T-cell (primary cell): ENCODE results near the gene ACSL1. TPM values are rescaled to one million over a fixed set of nuclear protein-coding genes. Genes with fewer than 3 reads are reported as not detected.
A peak's percentile ranks its signal among the peaks of the same experiment; 100 is the strongest.

Experiments used
- ATAC-seq, 4 experiments: fragments of 200-7000 bp in 3 of 4; fragments of 150-1000 bp in 1 of 4; cut with Tn5 transposase; replicated peaks in 1 of 4; 1 replicate in 3 of 4; 2 replicates in 1 of 4; pipeline ENCODE4 v1.10.0; 2021; ENCODE audit warnings: moderate library complexity in 3 of 4, mild to moderate bottlenecking in 2 of 4, moderate number of reproducible peaks in 1 of 4
- CTCF ChIA-PET, 2 donors: fragments of 300-600 bp; sonication (Branson Sonifier 250); formaldehyde crosslinking; loops; one replicate each; lab custom pipeline; 2022; ENCODE audit warnings: antibody characterized with exemption in 2 of 2; lab: Charles Lee
- POLR2A ChIA-PET, 2 donors: fragments of 300-600 bp; sonication (Branson Sonifier 250); formaldehyde crosslinking; loops; one replicate each; lab custom pipeline; 2022; ENCODE audit warnings: antibody characterized with exemption in 2 of 2; lab: Charles Lee
- DNase-seq, 35 experiments: peaks; one replicate each; pipeline versions ENCODE4 v3.0.0 to v3.0.0-alpha.2; 2013 to 2023
- H3K27ac ChIP-seq: one replicate; pipeline ENCODE4 v1.5.1; 2013; ENCODE audit warnings: low read length
- H3K27me3 ChIP-seq, 2 experiments: replicated peaks in 1 of 2; 1 replicate in 1 of 2; 2 replicates in 1 of 2; pipeline versions ENCODE4 v1.6.1 to v1.7.0; 2013; ENCODE audit warnings: low read length in 1 of 2, mixed read lengths in 1 of 2; ENCODE audit not compliant: control insufficient read depth in 2 of 2, insufficient read depth in 2 of 2; ENCODE audit errors: extremely low read depth in 1 of 2
- H3K36me3 ChIP-seq, 2 donors: 1 replicate in 1 of 2; 2 replicates in 1 of 2; pipeline versions ENCODE4 v1.6.1 to v1.7.0; 2013; ENCODE audit warnings: low read length in 1 of 2; ENCODE audit not compliant: control insufficient read depth in 2 of 2, insufficient read depth in 1 of 2; ENCODE audit errors: extremely low read depth in 1 of 2
- H3K4me1 ChIP-seq, 2 experiments: 1 replicate in 1 of 2; 2 replicates in 1 of 2; pipeline versions ENCODE4 v1.6.1 to v1.7.0; 2013; ENCODE audit warnings: low read length in 2 of 2, mixed read lengths in 1 of 2; ENCODE audit not compliant: insufficient read depth in 2 of 2, control insufficient read depth in 1 of 2; ENCODE audit errors: extremely low read depth in 1 of 2
- H3K4me3 ChIP-seq, 2 donors: 1 replicate in 1 of 2; 2 replicates in 1 of 2; pipeline versions ENCODE4 v1.5.1 to v1.7.0; 2013; ENCODE audit warnings: mild to moderate bottlenecking in 2 of 2, low read length in 1 of 2, moderate library complexity in 1 of 2; ENCODE audit not compliant: control insufficient read depth in 1 of 2; ENCODE audit errors: extremely low read depth in 1 of 2
- H3K9me3 ChIP-seq: 2 replicates; pipeline ENCODE4 v1.7.0; 2013
- H3K27ac Mint-ChIP-seq, 2 donors: one replicate each; pipeline ENCODE4 v1.8.0; 2020 to 2021; ENCODE audit warnings: mild to moderate bottlenecking in 2 of 2, mixed read lengths in 2 of 2
- H3K27me3 Mint-ChIP-seq, 2 donors: one replicate each; pipeline ENCODE4 v1.8.0; 2021 to 2022; ENCODE audit warnings: mixed read lengths in 2 of 2
- H3K36me3 Mint-ChIP-seq: one replicate; pipeline ENCODE4 v1.8.0; 2021; ENCODE audit warnings: mixed read lengths
- H3K4me1 Mint-ChIP-seq, 3 donors: one replicate each; pipeline ENCODE4 v1.8.0; 2020 to 2022; ENCODE audit warnings: mixed read lengths in 3 of 3, mild to moderate bottlenecking in 1 of 3
- H3K4me3 Mint-ChIP-seq, 3 donors: one replicate each; pipeline ENCODE4 v1.8.0; 2020 to 2022; ENCODE audit warnings: mild to moderate bottlenecking in 3 of 3, mixed read lengths in 3 of 3, moderate library complexity in 3 of 3
- H3K9me3 Mint-ChIP-seq, 3 donors: one replicate each; pipeline ENCODE4 v1.8.0; 2020 to 2022; ENCODE audit warnings: mixed read lengths in 3 of 3
- WGBS: methylation state at CpG from one replicate; pipeline ENCODE4 v1.1.5; 2013; ENCODE audit warnings: missing lambda C conversion rate; ENCODE audit not compliant: insufficient coverage; 5-methylcytosine and 5-hydroxymethylcytosine counted together
- total RNA-seq, 35 experiments: library from RNA in 6 of 35; stranded (reverse) in 6 of 35; fragments of 120-200 nt in 1 of 35; gene quantifications; one replicate each; pipeline versions ENCODE4 v1.2.1 to v1.2.4 and lab custom pipeline; 2013 to 2026

ACSL1 gene
- total RNA-seq, 5 donors from 2014 or later (not counting 1 experiment from before 2014, with no cell fraction given), result 8.6 to 13.7 (median 11.3) TPM

DNA sequence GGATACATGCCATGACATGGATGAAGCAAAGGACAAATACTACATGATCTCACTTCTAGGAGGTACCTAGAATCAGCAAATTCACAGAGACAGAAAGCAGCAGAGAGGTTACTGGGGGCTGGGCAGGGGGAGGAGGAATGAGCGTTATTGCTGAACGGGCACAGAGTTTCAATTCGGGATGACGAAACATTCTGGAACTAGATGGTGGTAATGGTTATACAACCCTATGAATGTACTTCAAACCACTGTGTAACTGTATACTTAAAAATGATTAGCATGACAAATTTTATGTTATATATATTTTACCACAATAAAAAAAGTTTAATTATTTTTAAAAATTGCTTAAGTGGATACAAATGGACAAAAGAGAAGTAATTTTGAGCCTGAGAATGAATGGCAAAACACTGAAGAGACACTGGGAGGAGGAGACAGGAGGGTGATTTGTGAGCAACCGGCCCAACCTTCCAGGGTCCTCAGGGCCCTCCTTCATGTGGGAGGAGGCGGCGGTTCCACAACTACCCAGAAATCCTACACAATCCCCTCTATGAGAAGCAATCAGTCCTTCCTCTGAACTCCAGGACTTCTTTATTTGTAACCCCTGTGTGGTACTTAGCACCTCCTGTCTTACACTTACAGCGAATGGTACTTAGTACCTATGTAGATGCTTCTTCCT, 14.1 kb downstream of the ACSL1 start:
- WGBS, result 96% methylated on average over 3 of the region's 8 CpGs
- Histone ChIP-seq H3K27me3 (no peaks in the 10 kb centered on the region), H3K9me3 (no peaks in the 10 kb centered on the region), H3K4me1 (peaks cover 2 to 11% of the 10 kb centered on the region in 2 experiments), H3K36me3 (no peaks in the 10 kb centered on the region), H3K4me3 (no peak overlapping the region), H3K27ac (no peak overlapping the region)
- Mint-ChIP-seq H3K4me3 (no peak overlapping the region), H3K27me3 (no peaks in the 10 kb centered on the region), H3K36me3 (no peaks in the 10 kb centered on the region), H3K4me1 (peaks cover 17 to 33% (median 23%) of the 10 kb centered on the region in 3 donors), H3K9me3 (no peaks in the 10 kb centered on the region), H3K27ac (no peak overlapping the region)
- CTCF ChIA-PET, result no interaction called here
- ATAC-seq, result no peak
- no peak for DNase-seq
- POLR2A ChIA-PET, result interaction anchor here in 1 of 2 donors (0.6 kb wide), 1 partner anchor 439 kb away, joined by 4 read pairs; no protein-coding TSS in a partner anchor

DNA sequence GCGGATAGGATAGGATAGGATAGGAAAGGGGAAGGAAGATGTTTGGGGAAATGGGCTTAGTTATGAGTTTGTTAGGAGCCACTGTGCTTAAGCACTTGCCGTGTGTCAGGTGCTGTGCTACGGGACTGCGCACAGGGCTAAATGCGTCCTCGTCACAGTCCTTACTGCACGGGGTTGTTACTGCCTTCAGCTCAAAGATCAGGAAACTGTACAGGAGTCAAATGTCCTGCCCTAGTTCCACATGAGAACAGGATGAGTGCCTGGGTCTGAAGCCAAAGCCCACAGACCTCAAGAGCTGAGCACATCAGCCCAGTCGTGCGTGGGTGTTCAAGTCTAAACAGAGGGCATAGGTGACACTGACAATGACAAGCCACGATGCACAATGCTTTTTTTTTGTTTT, 15.0 kb downstream of the ACSL1 start:
- no peaks in the 10 kb centered on the region for H3K36me3 ChIP-seq
- Mint-ChIP-seq H3K4me1 (peaks cover 20 to 36% (median 21%) of the 10 kb centered on the region in 3 donors), H3K27ac (no peak overlapping the region), H3K9me3 (no peaks in the 10 kb centered on the region), H3K27me3 (no peaks in the 10 kb centered on the region), H3K36me3 (no peaks in the 10 kb centered on the region), H3K4me3 (no peak overlapping the region)
- no peaks in the 10 kb centered on the region for H3K9me3 ChIP-seq
- no peak overlapping the region for H3K27ac ChIP-seq
- POLR2A ChIA-PET, result interaction anchor here in 1 of 2 donors (0.6 kb wide), 1 partner anchor 440 kb away, joined by 4 read pairs; no protein-coding TSS in a partner anchor
- CTCF ChIA-PET, result no interaction called here
- no peaks in the 10 kb centered on the region for H3K27me3 ChIP-seq
- peaks cover 4 to 8% of the 10 kb centered on the region in 2 experiments for H3K4me1 ChIP-seq
- DNase-seq, result peak in 1 of 35 experiments; percentile 44
- no peak overlapping the region for H3K4me3 ChIP-seq
- no peak for ATAC-seq
- 88% methylated on average over 9 of the region's 10 CpGs for WGBS

GRCh38 chr4:184808713-184809050, 17.1 kb downstream of the ACSL1 start:
- no peaks in the 10 kb centered on the region for H3K27me3 Mint-ChIP-seq
- no peaks in the 10 kb centered on the region for H3K9me3 Mint-ChIP-seq
- H3K36me3 Mint-ChIP-seq, result peaks cover 2% of the 10 kb centered on the region
- H3K4me3 ChIP-seq, result no peak overlapping the region
- no peak overlapping the region for H3K27ac Mint-ChIP-seq
- DNase-seq (no peak), ATAC-seq (no peak)
- no peak overlapping the region for H3K4me3 Mint-ChIP-seq
- CTCF ChIA-PET, result no interaction called here
- 86% methylated on average over 1 of the region's 1 CpG for WGBS
- H3K27me3 ChIP-seq, result no peaks in the 10 kb centered on the region
- POLR2A ChIA-PET, result no interaction called here
- no peaks in the 10 kb centered on the region for H3K36me3 ChIP-seq
- H3K9me3 ChIP-seq, result no peaks in the 10 kb centered on the region
- H3K27ac ChIP-seq, result no peak overlapping the region
- H3K4me1 Mint-ChIP-seq, result peaks cover 12 to 29% (median 13%) of the 10 kb centered on the region in 3 donors
- H3K4me1 ChIP-seq, result peaks cover 0 to 4% of the 10 kb centered on the region in 2 experiments

DNA sequence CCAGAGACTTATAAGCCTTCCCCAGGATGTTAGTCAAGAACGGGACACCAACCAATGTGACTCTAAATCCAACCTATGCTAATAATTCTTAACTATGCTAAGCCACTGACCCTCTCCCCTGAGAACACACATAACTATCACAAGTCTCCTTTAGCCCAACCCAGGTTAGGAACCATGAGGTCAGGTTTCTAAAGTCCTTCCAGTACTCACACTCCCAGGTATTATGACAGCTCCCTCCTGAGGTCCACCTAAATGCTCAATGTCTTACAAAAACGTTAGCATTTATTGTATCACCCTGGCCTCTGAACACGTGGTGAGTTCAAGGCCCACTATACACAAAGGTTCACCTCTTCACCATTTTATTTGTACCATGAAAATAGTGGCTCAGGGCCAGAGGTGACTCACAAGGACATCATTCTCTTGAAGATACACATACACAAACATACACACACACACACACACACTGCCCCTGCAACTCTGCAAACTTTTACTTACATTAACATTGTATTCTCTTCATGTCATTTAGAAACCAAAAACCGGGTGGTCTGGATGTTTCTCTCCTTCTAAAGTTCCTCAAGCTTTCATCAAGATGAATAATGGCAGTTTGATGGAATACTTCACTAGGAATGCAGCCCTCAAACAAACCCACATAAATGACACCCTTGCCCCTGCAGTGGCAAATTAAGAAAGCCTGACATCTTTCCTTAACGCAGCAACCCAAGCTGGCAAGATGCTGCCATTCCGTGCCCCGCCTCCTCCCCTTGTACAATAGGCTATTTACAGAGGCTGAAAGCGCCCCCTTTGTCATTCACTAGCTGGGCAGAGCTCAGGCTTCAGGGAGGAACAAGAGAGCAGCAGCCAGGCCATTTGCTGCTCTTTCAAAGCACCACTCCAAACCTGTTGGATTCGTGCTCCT, 17.7 kb downstream of the ACSL1 start:
- DNase-seq (no peak), ATAC-seq (no peak)
- Histone ChIP-seq H3K4me1 (peaks cover 0 to 4% of the 10 kb centered on the region in 2 experiments), H3K27me3 (no peaks in the 10 kb centered on the region), H3K36me3 (no peaks in the 10 kb centered on the region), H3K9me3 (no peaks in the 10 kb centered on the region), H3K4me3 (no peak overlapping the region), H3K27ac (no peak overlapping the region)
- Mint-ChIP-seq H3K4me1 (peaks cover 12 to 29% (median 13%) of the 10 kb centered on the region in 3 donors), H3K4me3 (no peak overlapping the region), H3K27me3 (no peaks in the 10 kb centered on the region), H3K36me3 (peaks cover 7% of the 10 kb centered on the region), H3K9me3 (no peaks in the 10 kb centered on the region), H3K27ac (no peak overlapping the region)
- CTCF ChIA-PET, result no interaction called here
- WGBS, result 85% methylated on average over 5 of the region's 9 CpGs
- POLR2A ChIA-PET, result no interaction called here

- CTCF ChIA-PET, result no interaction called here
- WGBS, result 100% methylated on average over 1 of the region's 3 CpGs
- no peak overlapping the region for H3K4me3 Mint-ChIP-seq
- DNase-seq (no peak), ATAC-seq (no peak)
- H3K36me3 Mint-ChIP-seq, result peaks cover 15% of the 10 kb centered on the region
- Histone ChIP-seq H3K27ac (no peak overlapping the region), H3K9me3 (no peaks in the 10 kb centered on the region), H3K27me3 (no peaks in the 10 kb centered on the region), H3K4me1 (peaks cover 0 to 4% of the 10 kb centered on the region in 2 experiments), H3K36me3 (no peaks in the 10 kb centered on the region), H3K4me3 (no peak overlapping the region)
- peaks cover 12 to 29% (median 13%) of the 10 kb centered on the region in 3 donors for H3K4me1 Mint-ChIP-seq
- POLR2A ChIA-PET, result interaction anchor here in 1 of 2 donors (1.0 kb wide), 1 partner anchor 1384 kb away, joined by 3 read pairs; the partner anchor contains the start of gene CYP4V2
- no peaks in the 10 kb centered on the region for H3K27me3 Mint-ChIP-seq
- no peak overlapping the region for H3K27ac Mint-ChIP-seq
- no peaks in the 10 kb centered on the region for H3K9me3 Mint-ChIP-seq
Measured at GRCh38 chr4:184807256-184807655, 18.5 kb downstream of the ACSL1 start.

GRCh38 chr4:184806711-184807110, 19.1 kb downstream of the ACSL1 start:
- no peak overlapping the region for H3K4me3 Mint-ChIP-seq
- DNase-seq, result no peak
- H3K27ac Mint-ChIP-seq, result no peak overlapping the region
- Histone ChIP-seq H3K27me3 (no peaks in the 10 kb centered on the region), H3K4me3 (no peak overlapping the region), H3K9me3 (no peaks in the 10 kb centered on the region), H3K4me1 (peaks cover 0 to 4% of the 10 kb centered on the region in 2 experiments), H3K36me3 (no peaks in the 10 kb centered on the region), H3K27ac (no peak overlapping the region)
- H3K36me3 Mint-ChIP-seq, result peaks cover 16% of the 10 kb centered on the region
- WGBS, result no CpG with 5 or more reads among the region's 1 CpG
- no peak for ATAC-seq
- ChIA-PET CTCF (no interaction called here), POLR2A (interaction anchor here (0.7 to 1.0 kb wide), 2 partner anchors 454 to 1384 kb away, joined by 3 read pairs; partner anchors contain the start of gene CYP4V2 (in 1 of the 2))
- H3K27me3 Mint-ChIP-seq, result no peaks in the 10 kb centered on the region
- no peaks in the 10 kb centered on the region for H3K9me3 Mint-ChIP-seq
- peaks cover 12 to 29% (median 13%) of the 10 kb centered on the region in 3 donors for H3K4me1 Mint-ChIP-seq
